GM19455 (cell line): Measurements from ENCODE around the gene TMPRSS9.

Experiments used
- ATAC-seq: cut with Tn5 transposase; IDR thresholded peaks from one replicate; pipeline ENCODE4 v1.9.1; 2021; ENCODE audit not compliant: unreplicated experiment

The TMPRSS9 gene

DNA sequence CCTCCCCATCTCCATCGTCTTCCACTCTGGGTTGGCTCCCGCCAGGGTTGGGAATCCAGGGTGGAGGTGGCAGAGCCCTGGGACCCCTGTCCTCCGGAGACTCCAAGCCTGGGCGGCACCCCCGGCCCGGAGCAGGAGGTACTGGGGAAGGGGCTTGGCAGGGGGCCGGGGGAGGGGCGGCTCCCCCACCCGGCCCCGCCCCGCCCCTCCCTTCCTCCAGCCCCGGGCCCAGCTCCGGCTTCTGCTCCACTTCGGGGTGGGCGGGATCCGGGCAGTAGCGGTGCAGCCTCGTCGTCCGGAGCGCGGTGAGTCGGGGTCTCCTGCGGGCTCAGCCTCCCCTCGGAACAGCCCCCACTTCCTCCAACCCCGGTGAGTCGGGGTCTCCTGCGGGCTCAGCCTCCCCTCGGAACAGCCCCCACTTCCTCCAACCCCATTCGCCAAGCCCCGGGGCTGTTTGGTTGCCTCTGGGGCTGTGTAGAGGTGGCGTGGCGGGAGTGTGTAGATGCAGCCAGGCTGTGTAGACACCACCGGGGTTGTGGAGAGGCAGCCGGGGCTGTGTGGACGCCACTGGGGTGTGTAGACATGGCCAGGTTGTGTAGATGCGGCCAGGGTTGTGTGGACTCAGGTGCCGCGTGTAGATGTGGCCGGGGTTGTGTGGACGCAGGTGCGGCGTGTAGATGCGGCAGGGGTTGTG lies at the start of gene TMPRSS9:
Gene TMPRSS9 (plus strand): TSS at position 274 of the 694 bp plus-strand sequence. CDS start 29,521 bp downstream, outside the sequence.
- ATAC-seq, result no peak

DNA sequence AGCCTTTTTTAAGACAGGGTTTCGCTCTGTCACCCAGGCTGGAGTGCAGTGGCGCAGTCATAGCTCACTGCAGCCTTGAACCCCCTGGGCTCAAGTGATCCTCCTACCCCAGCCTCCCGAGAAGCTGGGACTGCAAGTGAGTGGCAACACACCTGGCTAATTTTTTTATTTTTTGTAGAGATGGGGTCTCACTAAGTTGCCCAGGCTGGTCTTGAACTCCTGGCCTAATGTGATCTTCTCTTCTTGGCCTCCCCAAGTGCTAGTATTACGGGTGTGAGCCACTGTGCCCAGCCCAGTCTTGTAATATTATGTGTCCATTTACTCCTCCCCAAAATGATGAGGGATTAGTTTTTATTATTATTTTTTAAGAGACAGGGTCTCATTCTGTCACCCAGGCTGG lies 49.0 kb upstream of the TMPRSS9 start:
- ATAC-seq, result no peak

DNA sequence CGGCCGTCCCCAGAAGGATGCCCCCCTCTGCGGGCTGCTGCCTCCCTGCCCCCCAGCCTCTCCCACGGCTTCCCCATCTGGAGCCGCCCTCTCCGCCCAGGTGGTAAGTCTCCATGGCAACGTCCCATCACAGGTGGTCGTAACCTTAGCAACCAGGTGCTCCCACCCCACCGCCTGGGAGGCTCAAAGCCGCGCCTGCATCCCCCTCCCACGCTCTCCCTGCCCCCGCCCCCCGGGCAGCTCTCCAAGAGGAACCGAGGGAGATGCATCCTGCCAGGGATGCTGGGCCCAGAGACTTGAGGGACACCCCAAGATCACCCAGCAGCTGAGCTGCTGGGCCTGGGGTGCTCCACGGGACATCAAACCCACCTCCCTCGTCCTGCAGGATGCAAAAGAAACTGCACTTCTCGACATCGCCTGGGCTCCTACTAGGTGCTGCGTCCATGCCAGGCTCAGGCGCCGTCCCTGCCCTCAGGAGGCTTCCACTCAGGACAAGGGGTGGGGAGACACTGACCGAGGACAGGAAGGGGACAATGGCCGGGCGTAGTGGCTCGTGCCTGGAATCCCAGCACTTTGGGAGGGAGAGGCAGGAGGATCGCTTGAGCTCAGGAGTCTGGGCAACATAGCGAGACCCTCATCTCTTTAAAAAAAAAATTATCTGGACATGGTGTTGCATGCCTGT lies 47.1 kb upstream of the TMPRSS9 start:
- ATAC-seq, result no peak

DNA sequence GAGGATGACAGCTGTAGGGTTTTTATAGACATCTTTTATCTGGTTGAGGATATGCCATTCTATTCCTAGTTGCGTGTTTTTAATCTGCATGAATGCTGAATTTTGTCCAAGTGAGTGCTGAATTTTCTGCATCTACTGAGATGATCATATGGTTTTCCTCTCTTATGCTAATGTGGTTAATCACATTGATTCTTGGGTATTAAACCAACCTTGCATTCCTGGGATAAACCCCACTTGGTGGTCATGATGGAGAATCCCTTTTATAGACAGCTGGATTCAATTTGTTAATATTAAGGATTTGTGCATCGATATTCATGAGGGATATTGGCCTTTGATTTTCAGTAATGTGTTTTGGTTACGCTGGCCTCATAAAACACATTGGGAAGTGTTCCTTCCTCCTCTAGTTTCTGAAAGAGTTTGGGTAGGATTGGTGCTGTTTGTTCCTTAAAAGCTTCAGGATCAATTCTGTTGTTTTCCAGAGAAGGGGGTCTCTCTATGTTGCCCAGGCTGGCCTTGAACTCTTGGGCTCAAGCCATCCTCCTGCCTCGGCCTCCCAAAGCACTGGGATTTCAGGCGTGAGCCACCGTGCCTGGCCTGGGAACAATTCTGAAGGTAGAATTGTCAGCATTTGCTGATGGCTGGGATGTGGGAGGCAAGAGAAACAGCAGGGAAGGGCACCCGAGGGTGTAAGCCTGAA lies 44.8 kb upstream of the TMPRSS9 start:
- ATAC-seq, result no peak

DNA sequence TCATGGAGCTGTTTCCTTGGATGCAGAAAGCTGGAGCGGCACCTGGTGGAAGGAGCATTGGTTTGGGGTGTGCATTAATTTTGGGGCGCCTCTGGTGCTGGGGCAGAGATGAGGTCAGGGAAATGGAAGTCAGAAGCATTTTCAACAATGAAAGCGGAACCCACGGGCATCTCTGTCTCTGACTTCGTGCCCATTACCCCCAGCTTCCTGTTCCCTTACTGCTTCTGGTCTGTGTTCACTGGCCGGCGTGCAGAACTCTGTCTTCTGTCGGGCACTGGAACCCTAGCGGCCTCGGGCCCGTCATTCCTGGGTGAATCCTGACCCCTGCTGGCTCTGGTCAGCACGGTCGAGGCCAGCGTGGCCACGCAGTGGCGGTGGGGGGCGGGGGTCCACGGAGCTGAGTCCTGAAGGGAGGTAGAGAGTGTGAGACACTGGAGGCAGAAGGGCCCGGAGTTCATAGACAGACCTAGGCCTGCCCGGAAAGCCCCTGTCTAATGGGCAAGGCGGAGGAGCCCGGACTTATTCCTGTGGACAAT lies 44.2 kb upstream of the TMPRSS9 start:
- no peak for ATAC-seq

DNA sequence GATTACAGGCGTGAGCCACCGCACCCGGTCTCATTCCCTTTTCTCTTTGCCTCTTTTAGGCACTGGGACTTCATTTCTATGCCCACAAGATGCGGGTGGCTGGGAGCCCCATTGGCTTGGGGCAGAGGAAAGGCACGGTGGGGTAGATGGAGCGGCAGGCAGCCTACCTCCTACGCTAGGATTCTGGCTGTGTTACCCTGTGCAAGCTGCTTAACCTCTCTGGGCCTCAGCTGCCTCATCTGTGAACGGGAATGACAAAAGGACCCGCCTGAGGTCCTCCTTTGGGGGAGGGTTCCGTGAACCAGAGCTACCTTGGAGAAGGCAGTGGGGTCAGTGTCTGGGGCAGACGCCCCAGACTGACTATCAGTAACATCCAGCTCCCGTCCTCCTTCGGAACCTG lies 42.8 kb upstream of the TMPRSS9 start:
- ATAC-seq, result no peak

DNA sequence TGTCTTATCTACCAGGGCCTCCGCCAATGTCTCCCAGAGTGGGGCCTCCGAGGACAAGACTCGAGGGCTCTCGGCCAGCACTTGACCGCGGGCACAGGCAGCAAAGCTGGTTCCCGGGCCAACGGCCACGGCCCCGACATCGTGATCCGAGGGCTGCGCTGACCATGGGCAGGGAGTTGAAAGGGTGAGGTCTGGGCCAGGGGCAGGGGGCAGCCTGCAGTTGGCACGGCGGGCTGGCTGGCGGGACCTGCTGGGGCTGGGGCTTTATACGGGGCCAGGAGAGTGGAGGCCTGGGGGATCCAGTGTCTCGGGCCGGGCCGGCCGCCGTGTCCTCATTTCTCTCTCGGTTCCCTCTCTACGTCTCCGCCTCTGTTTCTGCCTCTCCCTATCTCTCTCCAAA lies 42.3 kb upstream of the TMPRSS9 start:
- ATAC-seq, result no peak

DNA sequence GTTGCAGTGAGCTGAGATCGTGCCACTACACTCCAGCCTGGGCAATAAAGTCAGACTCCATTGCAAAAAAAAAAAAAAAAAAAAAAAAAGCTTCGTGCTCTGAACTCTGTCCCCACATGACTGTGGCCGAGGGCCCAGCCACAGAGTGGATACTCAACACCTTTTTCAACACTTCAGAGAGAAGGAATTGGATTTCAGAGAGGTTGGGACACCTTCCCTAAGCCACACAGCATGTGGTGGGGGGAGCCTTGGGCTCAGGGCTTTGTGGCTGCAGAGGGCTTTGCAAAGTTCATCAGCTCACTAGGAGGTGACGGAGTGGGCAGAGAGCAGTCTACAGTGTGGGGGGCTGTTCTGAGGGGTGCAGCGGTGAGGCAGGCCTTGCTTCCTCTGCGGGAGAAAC lies 41.1 kb upstream of the TMPRSS9 start:
- ATAC-seq, result no peak

DNA sequence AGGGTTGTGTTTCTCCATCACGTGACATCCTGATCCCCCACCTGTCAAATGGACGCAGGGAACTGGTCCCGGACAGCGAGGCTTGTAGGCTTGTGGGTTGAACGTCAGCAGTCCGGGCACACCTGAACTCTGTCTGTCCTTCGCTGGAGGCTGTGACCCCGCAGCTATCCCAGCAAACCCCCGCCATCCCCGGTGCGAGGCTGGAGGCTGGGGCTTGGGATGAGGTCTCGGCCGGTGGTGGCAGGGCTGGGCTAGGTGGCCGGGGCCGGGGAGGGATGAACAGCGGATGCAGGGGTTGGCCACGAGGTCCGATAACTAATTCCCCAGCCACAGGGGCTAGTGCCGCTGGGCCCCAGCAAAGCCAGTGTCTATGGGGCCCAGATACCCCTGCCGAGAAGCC lies 40.5 kb upstream of the TMPRSS9 start:
- ATAC-seq, result no peak

DNA sequence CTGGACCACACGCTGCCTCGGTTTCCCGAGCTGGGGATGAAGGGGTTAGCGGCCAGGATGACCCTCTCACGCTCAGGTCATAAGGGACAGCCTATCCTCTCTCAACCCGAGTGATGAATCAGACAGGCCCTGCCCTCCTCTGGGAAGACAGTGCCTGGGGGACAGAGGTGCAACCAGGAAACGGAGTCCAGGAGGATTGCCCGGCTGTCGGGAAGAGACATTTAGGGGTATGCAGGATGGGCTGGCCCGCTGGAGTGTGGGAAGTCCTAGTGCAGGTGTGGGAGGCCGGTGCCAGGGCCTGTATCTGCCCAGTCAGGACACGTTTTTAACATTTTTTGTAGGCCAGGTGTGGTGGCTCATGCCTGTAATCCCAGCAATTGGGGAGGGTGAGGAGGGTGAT lies 40.0 kb upstream of the TMPRSS9 start:
- ATAC-seq, result no peak

DNA sequence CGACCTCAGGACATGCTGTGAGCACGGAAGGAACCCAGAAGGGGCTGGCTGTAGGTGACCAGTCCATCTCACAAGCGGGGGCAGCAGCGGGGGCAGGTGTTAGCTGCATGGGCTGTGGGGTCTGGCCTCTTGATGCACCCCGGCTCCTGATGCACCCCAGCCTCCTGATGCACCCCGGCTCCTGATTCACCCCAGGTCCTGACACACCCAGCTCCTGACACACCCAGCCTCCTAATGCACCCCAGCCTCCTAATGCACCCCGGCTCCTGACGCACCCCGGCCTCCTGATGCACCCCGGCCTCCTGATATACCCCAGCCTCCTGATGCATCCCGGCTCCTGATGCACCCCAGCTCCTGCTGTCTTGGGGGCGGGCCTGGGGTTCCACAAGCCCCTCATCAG lies 39.1 kb upstream of the TMPRSS9 start:
- ATAC-seq, result no peak

DNA sequence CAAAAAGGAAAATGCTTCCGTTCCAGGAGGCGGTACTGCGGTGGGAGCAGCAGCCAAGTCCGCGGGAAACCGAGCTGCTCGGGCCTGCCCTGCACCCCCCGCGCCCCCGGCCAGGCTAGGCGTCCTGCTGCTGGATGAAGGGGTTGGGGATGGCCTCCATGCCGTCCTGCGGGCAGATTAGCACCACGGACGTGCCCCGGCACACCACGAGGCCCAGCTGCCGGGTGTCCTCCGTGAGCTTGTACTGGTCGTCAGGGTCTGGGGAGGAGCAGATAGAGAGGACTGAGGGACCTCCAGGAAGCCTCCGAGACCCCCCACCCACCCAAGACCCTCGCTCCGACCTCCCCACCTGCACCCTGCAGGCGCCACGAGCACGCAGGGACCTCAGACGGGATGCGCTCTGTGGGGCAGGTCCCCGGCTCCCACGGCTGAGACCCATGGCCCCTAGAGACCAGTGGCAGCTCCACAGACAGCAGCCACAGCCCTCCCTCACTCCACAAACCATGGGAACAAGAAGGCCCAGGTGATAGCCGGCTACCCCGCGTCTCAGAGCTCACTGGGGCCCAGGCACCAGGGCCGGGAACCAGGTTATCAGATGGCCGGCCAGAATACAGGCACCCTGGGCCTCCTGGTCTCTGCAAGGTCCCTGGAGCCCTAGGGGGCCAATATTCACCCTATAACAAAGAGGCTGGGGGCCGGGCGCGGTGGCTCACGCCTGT lies 38.3 kb upstream of the TMPRSS9 start:
- no peak for ATAC-seq

DNA sequence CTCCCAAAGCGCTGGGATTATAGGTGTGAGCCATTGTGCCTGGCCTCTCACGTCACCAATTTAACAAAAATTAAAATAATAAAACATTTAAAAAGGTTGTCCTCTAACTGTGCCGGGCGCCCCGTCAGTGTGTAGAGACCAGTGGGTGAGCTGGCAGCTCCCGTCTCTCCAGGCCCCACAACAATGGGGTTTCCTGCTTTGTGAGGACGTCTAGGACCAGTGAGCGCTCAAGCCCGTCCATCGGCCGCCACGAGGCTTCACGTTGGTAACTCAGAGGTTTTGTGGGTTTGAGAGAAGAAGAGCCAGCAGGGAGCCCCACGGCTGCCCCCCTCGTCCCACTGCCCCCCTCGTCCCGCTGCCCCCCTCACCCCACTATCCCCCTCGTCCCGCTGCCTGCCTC lies 36.4 kb upstream of the TMPRSS9 start:
- no peak for ATAC-seq

DNA sequence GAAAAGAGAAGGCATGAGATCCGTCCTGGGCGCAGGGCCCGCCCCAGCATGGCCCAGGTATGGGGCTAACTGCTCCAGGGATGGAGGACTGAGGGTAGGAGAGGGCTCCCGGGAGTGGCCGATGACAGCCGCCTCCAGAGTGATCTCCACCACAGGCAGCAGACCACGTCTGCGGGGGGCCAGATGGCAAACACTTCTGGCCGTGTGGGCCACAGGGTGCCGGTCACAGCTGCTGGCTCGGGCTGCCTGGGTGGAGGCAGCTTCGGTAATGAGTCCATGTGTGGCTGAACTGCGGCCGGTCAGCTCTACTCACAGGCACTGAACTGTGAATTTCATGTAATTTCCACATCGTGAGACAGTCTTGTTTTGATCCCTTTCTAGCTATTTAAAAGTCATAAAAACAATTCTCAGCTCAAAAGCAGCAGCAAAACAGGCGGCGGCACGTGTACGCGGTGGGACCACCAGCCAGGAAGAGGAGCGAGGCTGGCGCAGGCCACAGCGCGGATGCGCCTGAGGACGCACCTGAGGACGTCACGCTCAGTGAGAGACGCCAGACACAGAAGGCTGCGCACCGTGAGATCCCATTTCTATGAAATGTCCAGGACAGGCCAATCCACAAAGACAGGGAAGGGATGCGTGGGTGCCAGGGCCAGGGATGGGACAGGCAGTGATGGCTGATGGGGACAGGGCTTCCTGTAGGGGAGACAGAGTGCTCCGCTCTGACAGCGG lies 35.7 kb upstream of the TMPRSS9 start:
- no peak for ATAC-seq

DNA sequence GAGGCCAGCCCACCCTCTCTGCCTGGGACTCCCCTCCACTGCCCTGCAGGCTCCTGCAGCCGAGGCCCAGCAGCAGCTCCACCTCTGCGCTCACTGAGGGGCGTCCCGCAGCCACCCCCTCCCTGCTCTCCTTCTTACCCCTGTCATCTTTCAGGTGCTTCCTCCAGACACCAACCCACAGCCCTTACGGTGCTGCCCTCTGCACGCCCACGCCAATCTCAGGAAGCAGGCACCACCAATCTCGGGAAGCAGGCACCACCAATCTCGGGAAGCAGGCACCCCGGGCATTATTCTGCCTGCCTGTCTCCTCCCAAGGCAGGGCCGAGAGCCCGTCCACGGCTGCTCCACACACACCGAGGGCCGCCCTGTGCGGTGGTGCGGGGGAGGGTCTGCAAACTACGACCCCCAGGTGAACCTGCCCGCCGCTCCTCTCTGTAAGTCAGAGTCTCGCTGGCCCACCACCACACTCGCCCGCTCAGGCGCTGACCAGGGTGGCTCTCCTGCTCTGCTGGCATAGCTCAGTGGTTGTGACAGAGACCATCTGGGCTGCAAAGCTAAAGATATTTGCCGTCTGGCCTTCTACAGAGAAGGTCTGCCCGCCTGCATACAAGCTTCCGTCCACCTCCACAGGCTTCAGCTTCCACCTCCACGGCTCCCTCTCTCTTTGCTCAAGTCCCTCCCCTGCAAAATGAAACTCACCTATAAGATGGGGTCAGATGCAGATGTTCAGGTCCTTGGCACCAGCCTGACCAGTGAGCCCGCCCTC lies 34.6 kb upstream of the TMPRSS9 start:
- no peak for ATAC-seq

DNA sequence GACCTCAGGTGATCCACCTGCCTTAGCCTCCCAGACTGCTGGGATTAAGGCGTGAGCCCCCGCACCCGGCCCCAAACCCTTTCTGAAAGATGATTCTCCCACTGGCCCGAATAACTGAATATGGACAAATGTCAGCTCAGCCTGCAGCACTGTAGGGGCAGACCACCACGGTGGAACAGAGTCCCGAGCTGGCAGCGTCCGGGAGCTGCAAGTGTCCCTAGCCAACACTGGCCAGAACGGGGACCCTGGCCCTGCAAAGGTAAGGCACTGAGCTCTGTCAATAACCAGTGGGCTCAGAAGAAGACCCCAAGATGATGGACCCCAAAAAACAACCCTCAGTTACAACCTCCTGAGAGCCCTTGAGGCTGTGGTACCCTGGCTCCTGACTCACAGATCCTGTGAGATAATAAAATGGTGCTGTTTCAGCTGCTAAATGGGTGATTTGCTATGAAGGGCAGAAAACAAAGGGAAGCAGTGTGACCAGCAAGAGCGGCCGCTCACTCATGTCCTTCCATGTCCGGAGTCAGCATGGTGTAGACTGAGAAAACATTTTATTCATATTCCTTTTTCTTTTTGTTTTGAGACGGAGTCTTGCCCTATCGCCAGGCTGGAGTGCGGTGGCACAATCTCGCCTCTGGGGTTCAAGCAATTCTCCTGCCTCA lies 33.2 kb upstream of the TMPRSS9 start:
- no peak for ATAC-seq

DNA sequence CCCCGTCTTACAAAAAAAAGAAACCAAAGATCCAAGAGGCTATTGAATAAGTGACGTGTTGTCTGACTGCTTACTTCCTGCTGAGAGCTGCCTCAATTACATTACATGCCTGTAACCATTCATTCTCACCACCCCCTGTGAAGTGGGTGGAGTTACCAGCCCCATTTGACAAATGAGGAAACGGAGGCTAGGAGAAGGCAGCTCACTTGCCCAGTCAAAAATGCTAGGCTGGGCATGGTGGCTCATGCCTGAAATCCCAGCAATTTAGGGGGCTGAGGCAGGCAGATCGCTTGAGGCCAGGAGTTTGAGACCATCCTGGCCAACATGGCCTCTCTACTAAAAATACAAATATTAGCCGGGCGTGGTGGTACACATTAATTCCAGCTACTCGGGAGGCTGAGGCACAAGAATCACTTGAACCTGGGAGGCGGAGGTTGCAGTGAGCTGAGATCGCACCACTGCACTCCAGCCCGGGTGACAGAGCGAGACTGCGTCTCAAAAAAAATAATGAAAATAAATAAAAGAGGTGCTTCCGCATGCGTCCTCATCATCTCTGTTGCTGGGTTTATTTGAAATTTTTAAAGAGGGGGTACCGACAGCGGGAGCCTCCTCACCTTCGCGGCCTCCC lies 32.2 kb upstream of the TMPRSS9 start:
- peak; percentile 2 for ATAC-seq

DNA sequence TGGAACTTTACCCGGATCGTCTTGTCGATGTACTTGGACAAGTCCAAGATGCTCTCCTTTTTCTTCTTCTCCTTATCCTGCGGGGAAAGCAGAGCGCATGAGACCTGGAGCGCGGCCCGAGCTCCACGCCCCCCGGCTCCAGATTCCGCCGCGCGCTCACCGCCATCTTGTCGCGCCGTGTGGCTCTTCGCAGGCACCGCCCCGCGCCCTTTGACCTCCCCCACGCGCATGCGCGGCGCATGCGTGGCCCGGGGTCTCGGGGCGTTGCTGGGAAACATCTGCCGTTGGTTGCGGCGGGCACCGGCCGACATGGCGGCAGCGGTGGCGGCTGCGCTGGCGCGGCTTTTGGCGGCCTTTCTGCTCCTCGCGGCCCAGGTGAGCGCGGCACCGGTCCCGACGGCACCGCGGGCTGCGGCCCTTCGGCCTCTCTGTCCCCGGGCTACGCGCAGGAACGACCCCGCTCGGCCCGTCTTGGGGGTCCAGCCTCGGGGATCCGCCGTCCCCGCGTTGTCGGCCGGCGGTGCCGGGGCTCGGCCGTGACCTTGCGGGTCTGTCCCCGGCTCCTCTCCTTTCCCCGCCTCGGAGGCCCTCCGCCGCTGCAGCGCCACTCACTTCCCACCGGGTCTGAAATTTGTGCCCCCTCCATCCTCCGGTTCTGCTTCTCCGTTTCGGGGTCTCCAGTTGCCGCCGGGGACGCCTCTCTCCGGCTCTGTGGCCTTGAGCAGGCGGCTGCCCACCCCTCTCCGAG lies 31.5 kb upstream of the TMPRSS9 start, which contains the start of the genes LSM7 and SPPL2B:
Gene LSM7 (minus strand): TSS at position 186 of the 748 bp plus-strand sequence. CDS start 20 bp downstream, at position 166.
Gene SPPL2B (plus strand): TSS at position 284 of the 748 bp plus-strand sequence. CDS start 26 bp downstream, at position 310.
- peak; percentile 55 for ATAC-seq
